Measurements from ENCODE around the gene GPR132.

GPR132 gene

GRCh38 chr14:105014631-105015030 is 50.6 kb downstream of the GPR132 start:
- Histone ChIP-seq H3K4me3 (ENCODE audit: low read depth, low read length) (no peak overlapping the region), H3K79me2 (peaks cover 11% of the 10 kb centered on the region), H3K27me3 (ENCODE audit: control insufficient read depth, insufficient read depth, low read length) (no peaks in the 10 kb centered on the region), H3K9ac (no peak overlapping the region), H3K4me2 (ENCODE audit: low read length) (no peak overlapping the region), H3K27ac (no peak overlapping the region), H2AFZ (no peak overlapping the region), H3K4me1 (no peaks in the 10 kb centered on the region), H3K36me3 (ENCODE audit: control insufficient read depth, insufficient read depth, low read length) (no peaks in the 10 kb centered on the region), H3K9me3 (ENCODE audit: control insufficient read depth, low read length) (no peaks in the 10 kb centered on the region)
- no peak for TF ChIP-seq CTCF (IDR thresholded peaks at IDR 0.05)

- Histone ChIP-seq H3K27me3 (ENCODE audit: control insufficient read depth, insufficient read depth, low read length) (no peaks in the 10 kb centered on the region), H3K4me1 (no peaks in the 10 kb centered on the region)
- TF ChIP-seq CTCF (IDR thresholded peaks at IDR 0.05) = no peak
Measured at GRCh38 chr14:105014032-105014431, 51.2 kb downstream of the GPR132 start.

GRCh38 chr14:105013150-105013785 is 52.0 kb downstream of the GPR132 start:
- Histone ChIP-seq H3K9me3 (ENCODE audit: control insufficient read depth, low read length) (no peaks in the 10 kb centered on the region), H3K79me2 (peaks cover 4% of the 10 kb centered on the region), H3K4me2 (ENCODE audit: low read length) (no peak overlapping the region), H3K27me3 (ENCODE audit: control insufficient read depth, insufficient read depth, low read length) (no peaks in the 10 kb centered on the region), H2AFZ (no peak overlapping the region), H3K27ac (no peak overlapping the region), H3K4me3 (ENCODE audit: low read depth, low read length) (no peak overlapping the region), H3K4me1 (no peaks in the 10 kb centered on the region), H3K9ac (no peak overlapping the region), H3K36me3 (ENCODE audit: control insufficient read depth, insufficient read depth, low read length) (no peaks in the 10 kb centered on the region)
- TF ChIP-seq CTCF (IDR thresholded peaks at IDR 0.05) = peak; percentile 50

More at GRCh38 chr14:105014032-105014431, 51.2 kb downstream of the GPR132 start:
- H3K9me3 ChIP-seq (ENCODE audit: control insufficient read depth, low read length) = no peaks in the 10 kb centered on the region
- no peak overlapping the region for H3K4me3 ChIP-seq (ENCODE audit: low read depth, low read length)
- no peak overlapping the region for H3K9ac ChIP-seq
- H3K36me3 ChIP-seq (ENCODE audit: control insufficient read depth, insufficient read depth, low read length) = no peaks in the 10 kb centered on the region
- no peak overlapping the region for H3K4me2 ChIP-seq (ENCODE audit: low read length)
- peaks cover 7% of the 10 kb centered on the region for H3K79me2 ChIP-seq
- no peak overlapping the region for H3K27ac ChIP-seq
- no peak overlapping the region for H2AFZ ChIP-seq

- Histone ChIP-seq H3K79me2 (peaks cover 4% of the 10 kb centered on the region), H3K9me3 (ENCODE audit: control insufficient read depth, low read length) (no peaks in the 10 kb centered on the region), H3K4me1 (no peaks in the 10 kb centered on the region), H3K27me3 (ENCODE audit: control insufficient read depth, insufficient read depth, low read length) (no peaks in the 10 kb centered on the region), H3K4me2 (ENCODE audit: low read length) (no peak overlapping the region), H3K27ac (no peak overlapping the region), H3K4me3 (ENCODE audit: low read depth, low read length) (no peak overlapping the region), H3K36me3 (ENCODE audit: control insufficient read depth, insufficient read depth, low read length) (no peaks in the 10 kb centered on the region), H2AFZ (no peak overlapping the region), H3K9ac (no peak overlapping the region)
- TF ChIP-seq CTCF (IDR thresholded peaks at IDR 0.05) = no peak
Measured at GRCh38 chr14:105012171-105012985, 52.9 kb downstream of the GPR132 start.
